Keratinocyte (primary cell): ENCODE data around the gene ARID5A. TPM values are rescaled to one million over a fixed set of nuclear protein-coding genes. Genes with fewer than 3 reads are reported as not detected.

Source experiments
- DNase-seq: peaks from one replicate; pipeline ENCODE4 v3.0.0-alpha.2; 2011; ENCODE audit warnings: low read depth, missing footprints, low spot score
- FAIRE-seq: peaks from 2 replicates; lab custom pipeline; 2011; peaks lifted over from hg19 to GRCh38; lab: Jason Lieb, UNC
- H2AFZ ChIP-seq: 2 replicates; pipeline ENCODE4 v1.6.0; 2012; ENCODE audit warnings: low read length, control low read depth, inconsistent platforms; ENCODE audit not compliant: control insufficient read depth
- H3K27ac ChIP-seq: 2 replicates; pipeline ENCODE4 v1.5.1; 2011; ENCODE audit warnings: low read length; ENCODE audit not compliant: control insufficient read depth, insufficient read depth
- H3K27me3 ChIP-seq: 3 replicates; pipeline ENCODE4 v1.6.0; 2011; ENCODE audit warnings: low read length; ENCODE audit not compliant: control insufficient read depth, insufficient read depth; ENCODE audit errors: extremely low read depth
- H3K36me3 ChIP-seq, 2 experiments: 2 replicates in 1 of 2; 3 replicates in 1 of 2; pipeline ENCODE4 v1.5.1; 2011; ENCODE audit warnings: low read length in 2 of 2, mild to moderate bottlenecking in 1 of 2; ENCODE audit not compliant: control insufficient read depth in 2 of 2, insufficient read depth in 2 of 2; ENCODE audit errors: extremely low read depth in 1 of 2
- H3K4me1 ChIP-seq: 3 replicates; pipeline ENCODE4 v1.5.1; 2011; ENCODE audit warnings: low read length; ENCODE audit not compliant: control insufficient read depth, insufficient read depth; ENCODE audit errors: extremely low read depth
- H3K4me2 ChIP-seq: 3 replicates; pipeline ENCODE4 v1.6.0; 2011; ENCODE audit warnings: low read depth, low read length; ENCODE audit not compliant: control insufficient read depth, insufficient read depth; ENCODE audit errors: extremely low read depth
- H3K4me3 ChIP-seq, 3 experiments: fragments of 200-600 bp in 1 of 3; sonication (generic) in 1 of 3; 2 replicates in 2 of 3; 3 replicates in 1 of 3; pipeline ENCODE4 v1.5.1; 2011 to 2016; ENCODE audit warnings: low read length in 3 of 3, mild to moderate bottlenecking in 3 of 3, control low read depth in 2 of 3, inconsistent platforms in 1 of 3, low read depth in 1 of 3, mixed read lengths in 1 of 3, mixed run types in 1 of 3, moderate library complexity in 1 of 3; ENCODE audit not compliant: control insufficient read depth in 2 of 3, insufficient read depth in 2 of 3; ENCODE audit errors: extremely low read depth in 1 of 3
- H3K79me2 ChIP-seq: 2 replicates; pipeline ENCODE4 v1.6.0; 2012; ENCODE audit warnings: low read length; ENCODE audit not compliant: control insufficient read depth, insufficient read depth
- H3K9ac ChIP-seq: 3 replicates; pipeline ENCODE4 v1.6.0; 2011; ENCODE audit warnings: low read length; ENCODE audit not compliant: control insufficient read depth, insufficient read depth; ENCODE audit errors: extremely low read depth
- H3K9me1 ChIP-seq: 3 replicates; pipeline ENCODE4 v1.6.0; 2011; ENCODE audit warnings: low read length; ENCODE audit not compliant: control insufficient read depth, insufficient read depth; ENCODE audit errors: extremely low read depth
- H3K9me3 ChIP-seq: 2 replicates; pipeline ENCODE4 v1.5.1; 2012; ENCODE audit warnings: low read depth, low read length; ENCODE audit not compliant: control insufficient read depth
- H4K20me1 ChIP-seq: 3 replicates; pipeline ENCODE4 v1.6.0; 2011; ENCODE audit warnings: low read length; ENCODE audit not compliant: control insufficient read depth, insufficient read depth; ENCODE audit errors: extremely low read depth
- EZH2 ChIP-seq: IDR thresholded peaks from one replicate; pipeline ENCODE4 v1.6.1; 2012; ENCODE audit warnings: inconsistent platforms, mild to moderate bottlenecking, low read length, moderate library complexity
- dilution Hi-C: fragments of 300-500 bp; cut with MboI; formaldehyde crosslinking; loops from one replicate; pipeline ENCODE4 v1.7.0; 2020; ENCODE audit warnings: low sequenced_read_pairs; ENCODE audit not compliant: extremely low pct_ligation_motif_present
- polyA plus RNA-seq, 5 experiments: library from polyadenylated mRNA; depleted of rRNA in 3 of 5; stranded (reverse) in 3 of 5; stranded (forward) in 1 of 5; unstranded in 1 of 5; fragments of >200 nt; gene quantifications; 1 replicate in 1 of 5; 2 replicates in 3 of 5; 3 replicates in 1 of 5; pipeline versions ENCODE4 v1.2.1 to v1.2.3, GENCODE V29; 2011 to 2012; ENCODE audit warnings: missing spikeins in 2 of 5, low read depth in 1 of 5, low replicate concordance in 1 of 5
- TF ChIP-seq, protein P1 (sequence below), 3 experiments: IDR thresholded peaks in 1 of 3; conservative IDR thresholded peaks in 1 of 3; optimal IDR thresholded peaks in 1 of 3; 2 replicates in 2 of 3; 3 replicates in 1 of 3; pipeline versions ENCODE3 to v1.5.1; 2011; ENCODE audit warnings: low read length in 3 of 3, mild to moderate bottlenecking in 3 of 3, moderate library complexity in 2 of 3, control low read depth in 1 of 3, inconsistent platforms in 1 of 3; ENCODE audit not compliant: insufficient read depth in 2 of 3; ENCODE audit errors: extremely low read depth in 1 of 3

Gene ARID5A
- polyA plus RNA-seq, 1 donor (not counting 4 experiments of a cell fraction or from before 2014, with no cell fraction given), result 1.6 TPM

DNA sequence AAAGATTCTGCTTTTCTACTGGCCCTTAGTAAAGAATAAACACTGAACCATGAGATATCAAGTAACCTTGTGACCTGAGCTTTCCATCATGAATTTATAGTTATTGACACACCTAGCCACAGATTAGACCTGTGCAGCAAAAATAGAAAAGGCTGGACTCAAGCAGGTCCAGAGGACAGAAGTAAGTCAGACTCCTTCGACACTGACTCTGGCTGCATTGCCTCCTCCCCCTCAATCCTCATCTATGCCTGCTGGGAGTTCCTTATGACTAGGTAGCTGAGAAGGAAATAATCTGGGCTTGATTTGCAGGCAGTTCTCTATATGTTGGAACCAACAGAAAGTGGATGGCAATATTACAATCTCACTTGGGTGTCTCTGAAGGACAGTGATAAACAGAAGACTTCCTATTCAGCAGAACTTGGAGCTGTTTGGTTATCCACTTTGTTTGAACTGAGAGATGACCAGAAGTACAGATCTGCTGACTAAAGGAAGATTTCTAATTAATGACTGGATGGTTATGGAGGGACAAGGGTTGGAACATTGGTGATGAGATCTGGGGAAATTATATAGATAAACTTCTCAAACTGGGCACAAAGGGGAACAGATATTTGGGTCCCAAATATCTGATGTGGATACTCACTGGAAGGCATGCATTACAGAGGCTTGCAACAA, 39.4 kb downstream of the ARID5A start:
- Histone ChIP-seq H2AFZ (no peak overlapping the region), H3K27ac (no peak overlapping the region), H3K4me3 (no peak overlapping the region), H3K4me2 (no peak overlapping the region), H3K4me1 (no peaks in the 10 kb centered on the region), H3K36me3 (no peaks in the 10 kb centered on the region), H3K9ac (no peak overlapping the region), H3K79me2 (no peaks in the 10 kb centered on the region), H3K9me3 (no peaks in the 10 kb centered on the region), H3K27me3 (no peaks in the 10 kb centered on the region), H4K20me1 (no peaks in the 10 kb centered on the region), H3K9me1 (no peaks in the 10 kb centered on the region)
- no peak for TF ChIP-seq EZH2
- TF ChIP-seq, protein P1, sequence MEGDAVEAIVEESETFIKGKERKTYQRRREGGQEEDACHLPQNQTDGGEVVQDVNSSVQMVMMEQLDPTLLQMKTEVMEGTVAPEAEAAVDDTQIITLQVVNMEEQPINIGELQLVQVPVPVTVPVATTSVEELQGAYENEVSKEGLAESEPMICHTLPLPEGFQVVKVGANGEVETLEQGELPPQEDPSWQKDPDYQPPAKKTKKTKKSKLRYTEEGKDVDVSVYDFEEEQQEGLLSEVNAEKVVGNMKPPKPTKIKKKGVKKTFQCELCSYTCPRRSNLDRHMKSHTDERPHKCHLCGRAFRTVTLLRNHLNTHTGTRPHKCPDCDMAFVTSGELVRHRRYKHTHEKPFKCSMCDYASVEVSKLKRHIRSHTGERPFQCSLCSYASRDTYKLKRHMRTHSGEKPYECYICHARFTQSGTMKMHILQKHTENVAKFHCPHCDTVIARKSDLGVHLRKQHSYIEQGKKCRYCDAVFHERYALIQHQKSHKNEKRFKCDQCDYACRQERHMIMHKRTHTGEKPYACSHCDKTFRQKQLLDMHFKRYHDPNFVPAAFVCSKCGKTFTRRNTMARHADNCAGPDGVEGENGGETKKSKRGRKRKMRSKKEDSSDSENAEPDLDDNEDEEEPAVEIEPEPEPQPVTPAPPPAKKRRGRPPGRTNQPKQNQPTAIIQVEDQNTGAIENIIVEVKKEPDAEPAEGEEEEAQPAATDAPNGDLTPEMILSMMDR (optimal IDR thresholded peaks at IDR 0.05 in 1 of 3, IDR thresholded peaks at IDR 0.05 in 1 of 3, conservative IDR thresholded peaks at IDR 0.05 in 1 of 3; ENCODE audit: extremely low read depth in 1 of 3, insufficient read depth in 2 of 3, low read length in 3 of 3), result no peak
- DNase-seq, result no peak
- dilution Hi-C loops, result no loop called here
- FAIRE-seq, result no peak

DNA sequence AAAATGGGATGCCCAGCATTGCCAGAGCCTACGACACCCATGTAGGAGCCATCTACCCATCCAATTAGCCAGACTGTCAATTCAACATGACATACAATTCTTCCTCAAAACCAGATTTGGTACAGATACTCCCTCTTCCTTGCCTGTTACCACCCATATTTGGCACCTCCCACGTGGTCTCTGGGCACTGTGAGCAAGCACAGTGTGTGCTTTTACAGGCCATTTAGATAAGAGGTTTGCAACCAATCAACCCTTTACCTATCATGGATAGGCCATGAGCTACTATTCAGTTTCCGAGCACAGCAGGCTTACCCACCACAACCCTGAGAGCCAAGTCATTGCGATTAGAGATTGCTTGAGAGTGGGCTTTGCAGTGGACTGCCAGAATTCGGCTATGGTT, 40.9 kb downstream of the ARID5A start:
- H3K79me2 ChIP-seq, result no peaks in the 10 kb centered on the region
- no peak for DNase-seq
- no peaks in the 10 kb centered on the region for H3K4me1 ChIP-seq
- no peak overlapping the region for H3K4me2 ChIP-seq
- no peaks in the 10 kb centered on the region for H4K20me1 ChIP-seq
- TF ChIP-seq, protein P1 (optimal IDR thresholded peaks at IDR 0.05 in 1 of 3, IDR thresholded peaks at IDR 0.05 in 1 of 3, conservative IDR thresholded peaks at IDR 0.05 in 1 of 3; ENCODE audit: extremely low read depth in 1 of 3, insufficient read depth in 2 of 3, low read length in 3 of 3), result no peak
- no peak for TF ChIP-seq EZH2
- dilution Hi-C loops, result no loop called here
- H3K9me1 ChIP-seq, result no peaks in the 10 kb centered on the region
- no peaks in the 10 kb centered on the region for H3K9me3 ChIP-seq
- H3K27ac ChIP-seq, result no peak overlapping the region
- FAIRE-seq, result no peak
- no peak overlapping the region for H3K9ac ChIP-seq
- no peaks in the 10 kb centered on the region for H3K27me3 ChIP-seq
- no peak overlapping the region for H3K4me3 ChIP-seq
- H3K36me3 ChIP-seq, result no peaks in the 10 kb centered on the region
- H2AFZ ChIP-seq, result no peak overlapping the region
